Endodermal cell (in vitro differentiated cells): ENCODE measurements around the gene VWA5B2. TPM values are rescaled to one million over a fixed set of nuclear protein-coding genes. Genes with fewer than 3 reads are reported as not detected.

Source experiments
- DNase-seq: peaks from one replicate; pipeline ENCODE4 v3.0.0-alpha.2; 2017
- H3K27ac ChIP-seq: 2 replicates; pipeline ENCODE4 v1.5.1; 2013; ENCODE audit warnings: mild to moderate bottlenecking, low read depth, low read length, moderate library complexity
- H3K27me3 ChIP-seq: 2 replicates; pipeline ENCODE4 v1.6.1; 2013; ENCODE audit warnings: mild to moderate bottlenecking, low read length, moderate library complexity; ENCODE audit not compliant: insufficient read depth, control insufficient read depth, poor library complexity, severe bottlenecking
- H3K36me3 ChIP-seq: 2 replicates; pipeline ENCODE4 v1.7.0; 2013; ENCODE audit warnings: mild to moderate bottlenecking, low read length, moderate library complexity; ENCODE audit not compliant: control insufficient read depth, insufficient read depth
- H3K4me1 ChIP-seq: one replicate; pipeline ENCODE4 v1.7.0; 2013; ENCODE audit warnings: low read length; ENCODE audit not compliant: control insufficient read depth, insufficient read depth
- H3K4me3 ChIP-seq: 2 replicates; pipeline ENCODE4 v1.5.1; 2013; ENCODE audit warnings: mild to moderate bottlenecking, low read length, moderate library complexity
- H3K9ac ChIP-seq: 2 replicates; pipeline ENCODE4 v1.6.1; 2013; ENCODE audit warnings: mild to moderate bottlenecking, low read length, moderate library complexity; ENCODE audit not compliant: poor library complexity, severe bottlenecking; ENCODE audit errors: extremely low read depth
- H3K9me3 ChIP-seq: 2 replicates; pipeline ENCODE4 v1.6.1; 2013; ENCODE audit warnings: mild to moderate bottlenecking, low read length, moderate library complexity; ENCODE audit not compliant: control insufficient read depth
- H3K27ac Mint-ChIP-seq: 2 replicates; pipeline ENCODE4 v1.8.0; 2020; ENCODE audit warnings: mixed read lengths
- H3K27me3 Mint-ChIP-seq: 2 replicates; pipeline ENCODE4 v1.8.0; 2021; ENCODE audit warnings: mild to moderate bottlenecking, mixed read lengths; ENCODE audit not compliant: insufficient read depth
- H3K36me3 Mint-ChIP-seq: 2 replicates; pipeline ENCODE4 v1.8.0; 2020; ENCODE audit warnings: low read depth, mixed read lengths
- H3K4me1 Mint-ChIP-seq: 2 replicates; pipeline ENCODE4 v1.8.0; 2020; ENCODE audit warnings: mixed read lengths
- H3K4me3 Mint-ChIP-seq: 2 replicates; pipeline ENCODE4 v1.8.0; 2020; ENCODE audit warnings: mild to moderate bottlenecking, moderate library complexity, mixed read lengths
- H3K9me3 Mint-ChIP-seq: 2 replicates; pipeline ENCODE4 v1.8.0; 2020; ENCODE audit warnings: mild to moderate bottlenecking, mixed read lengths
- WGBS, 2 experiments: methylation state at CpG; one replicate each; pipeline versions ENCODE4 v1.1.5 to v1.1.7; 2013; ENCODE audit warnings: missing lambda C conversion rate in 2 of 2, mixed read lengths in 1 of 2; ENCODE audit not compliant: insufficient coverage in 1 of 2, insufficient read length in 1 of 2; 5-methylcytosine and 5-hydroxymethylcytosine counted together
- total RNA-seq, 2 donors: library from RNA; stranded (reverse); fragmentation: NEBNext Ultra II Directional in 1 of 2; extraction: Animal tissue kit (Norgen Biotek cat#: 25700) in 1 of 2; gene quantifications; 2 replicates in 1 of 2; 3 replicates in 1 of 2; pipeline ENCODE4 v1.2.1, GENCODE V29; 2021
- TF ChIP-seq, protein P1 (sequence below): fragments of 200-600 bp; sonication (generic); conservative IDR thresholded peaks from 2 replicates; pipeline ENCODE4 v1.5.0; 2021; ENCODE audit warnings: antibody characterized with exemption, mild to moderate bottlenecking

VWA5B2 gene
- total RNA-seq, 2 donors from 2014 or later = 0.62 to 0.97 TPM

DNA sequence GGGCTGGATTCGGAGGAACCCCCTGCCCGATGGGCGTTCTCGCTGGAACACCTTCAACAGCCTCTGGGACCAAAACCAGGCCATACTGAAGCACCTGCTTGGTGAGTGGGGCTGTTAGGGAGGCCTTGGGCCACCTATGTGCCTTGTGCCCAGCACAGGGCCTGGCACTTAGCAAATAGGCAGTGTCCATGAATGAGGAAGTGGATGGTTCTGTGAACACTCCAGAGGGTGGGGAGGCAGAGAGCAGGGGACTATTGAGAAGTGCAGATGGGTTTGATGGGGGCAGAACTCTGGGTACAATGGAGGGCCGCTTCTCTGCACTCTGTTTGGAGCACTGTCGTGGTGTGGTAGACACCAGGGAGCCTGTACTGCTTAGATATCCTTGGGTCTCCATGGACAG, 48.0 kb downstream of the VWA5B2 start:
- TF ChIP-seq, protein P1, sequence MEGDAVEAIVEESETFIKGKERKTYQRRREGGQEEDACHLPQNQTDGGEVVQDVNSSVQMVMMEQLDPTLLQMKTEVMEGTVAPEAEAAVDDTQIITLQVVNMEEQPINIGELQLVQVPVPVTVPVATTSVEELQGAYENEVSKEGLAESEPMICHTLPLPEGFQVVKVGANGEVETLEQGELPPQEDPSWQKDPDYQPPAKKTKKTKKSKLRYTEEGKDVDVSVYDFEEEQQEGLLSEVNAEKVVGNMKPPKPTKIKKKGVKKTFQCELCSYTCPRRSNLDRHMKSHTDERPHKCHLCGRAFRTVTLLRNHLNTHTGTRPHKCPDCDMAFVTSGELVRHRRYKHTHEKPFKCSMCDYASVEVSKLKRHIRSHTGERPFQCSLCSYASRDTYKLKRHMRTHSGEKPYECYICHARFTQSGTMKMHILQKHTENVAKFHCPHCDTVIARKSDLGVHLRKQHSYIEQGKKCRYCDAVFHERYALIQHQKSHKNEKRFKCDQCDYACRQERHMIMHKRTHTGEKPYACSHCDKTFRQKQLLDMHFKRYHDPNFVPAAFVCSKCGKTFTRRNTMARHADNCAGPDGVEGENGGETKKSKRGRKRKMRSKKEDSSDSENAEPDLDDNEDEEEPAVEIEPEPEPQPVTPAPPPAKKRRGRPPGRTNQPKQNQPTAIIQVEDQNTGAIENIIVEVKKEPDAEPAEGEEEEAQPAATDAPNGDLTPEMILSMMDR = no peak
- no peaks in the 10 kb centered on the region for H3K4me1 Mint-ChIP-seq
- Histone ChIP-seq H3K4me3 (no peak overlapping the region), H3K4me1 (no peaks in the 10 kb centered on the region), H3K36me3 (no peaks in the 10 kb centered on the region), H3K27me3 (peaks cover 73% of the 10 kb centered on the region), H3K9ac (no peak overlapping the region), H3K9me3 (no peaks in the 10 kb centered on the region), H3K27ac (no peak overlapping the region)
- H3K36me3 Mint-ChIP-seq = no peaks in the 10 kb centered on the region
- H3K27ac Mint-ChIP-seq = no peak overlapping the region
- H3K27me3 Mint-ChIP-seq = peaks cover 62% of the 10 kb centered on the region
- no peaks in the 10 kb centered on the region for H3K9me3 Mint-ChIP-seq
- WGBS, 2 experiments = 84 to 92% methylated on average over 6 of the region's 6 CpGs
- no peak overlapping the region for H3K4me3 Mint-ChIP-seq
- no peak for DNase-seq

DNA sequence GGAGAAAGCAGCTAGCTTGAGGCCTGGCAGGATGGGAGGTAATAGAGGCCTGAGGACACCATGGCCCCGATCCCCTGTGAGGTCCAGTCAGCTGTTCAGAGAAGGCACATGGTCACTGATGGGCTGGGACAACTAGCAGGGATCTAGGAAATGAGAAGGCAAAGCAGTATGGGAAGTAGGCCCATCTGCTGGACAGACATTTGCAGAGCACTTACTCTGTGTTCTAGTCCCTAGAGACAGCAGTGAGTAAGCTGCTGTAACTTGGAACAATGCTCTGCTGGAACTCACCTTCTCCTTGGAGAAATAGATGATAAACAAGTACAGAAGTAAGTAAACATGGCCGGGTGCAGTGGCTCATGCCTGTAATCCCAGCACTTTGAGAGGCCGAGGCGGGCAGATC, 53.6 kb downstream of the VWA5B2 start:
- peaks cover 43% of the 10 kb centered on the region for H3K27me3 Mint-ChIP-seq

GRCh38 chr3:184283681-184284080, 54.3 kb downstream of the VWA5B2 start:
- H3K27me3 Mint-ChIP-seq = peaks cover 37% of the 10 kb centered on the region
- H3K9me3 Mint-ChIP-seq = no peaks in the 10 kb centered on the region
- no peak overlapping the region for H3K9ac ChIP-seq
- H3K27me3 ChIP-seq = peaks cover 30% of the 10 kb centered on the region
- H3K9me3 ChIP-seq = no peaks in the 10 kb centered on the region
- no peaks in the 10 kb centered on the region for H3K36me3 ChIP-seq
- no peak for DNase-seq
- H3K4me1 ChIP-seq = no peaks in the 10 kb centered on the region
- no peaks in the 10 kb centered on the region for H3K36me3 Mint-ChIP-seq
- H3K4me1 Mint-ChIP-seq = no peaks in the 10 kb centered on the region
- no peak overlapping the region for H3K27ac Mint-ChIP-seq
- no peak overlapping the region for H3K4me3 Mint-ChIP-seq
- no peak overlapping the region for H3K4me3 ChIP-seq
- TF ChIP-seq, protein P1 = no peak
- no peak overlapping the region for H3K27ac ChIP-seq
- WGBS, 2 experiments = 94 to 95% methylated on average over 8 of the region's 8 CpGs

More for the DNA sequence above, 53.6 kb downstream of the VWA5B2 start:
- Mint-ChIP-seq H3K4me3 (no peak overlapping the region), H3K9me3 (no peaks in the 10 kb centered on the region), H3K27ac (no peak overlapping the region), H3K4me1 (no peaks in the 10 kb centered on the region), H3K36me3 (no peaks in the 10 kb centered on the region)
- TF ChIP-seq, protein P1 = no peak
- Histone ChIP-seq H3K9me3 (no peaks in the 10 kb centered on the region), H3K4me3 (no peak overlapping the region), H3K36me3 (no peaks in the 10 kb centered on the region), H3K27me3 (peaks cover 37% of the 10 kb centered on the region), H3K27ac (no peak overlapping the region), H3K4me1 (no peaks in the 10 kb centered on the region), H3K9ac (no peak overlapping the region)
- WGBS, 2 experiments = 90 to 93% methylated on average over 1 to 2 of the region's 4 CpGs
- no peak for DNase-seq
